GM12878 (cell line): ENCODE measurements around the gene ITSN2. TPM values are rescaled to one million over a fixed set of nuclear protein-coding genes. Genes with fewer than 3 reads are reported as not detected.

ENCODE experiments used
- ATAC-seq: fragments of 200-7000 bp; cut with Tn5 transposase; 3 replicates; pipeline ENCODE4 v1.9.1; 2020; ENCODE audit warnings: mild to moderate bottlenecking, moderate library complexity
- BruUV-seq: library from RNA; stranded (reverse); fragments of 400-500 nt; replicated peaks from 2 replicates; lab custom pipeline; 2021; lab: Mats Ljungman, UMichigan
- CTCF ChIA-PET: fragments of 300-600 bp; sonication (Branson Sonifier 250); formaldehyde crosslinking; extraction: SDS; loops from one replicate; lab custom pipeline; 2021; ENCODE audit warnings: inconsistent platforms; lab: Yijun Ruan, JAX
- POLR2A ChIA-PET: fragments of 350-600 bp; formaldehyde crosslinking; extraction: SDS; loops from one replicate; lab custom pipeline; 2021; ENCODE audit warnings: inconsistent platforms; lab: Charles Lee
- RAD21 ChIA-PET: fragments of 300-600 bp; sonication (Branson Sonifier 250); formaldehyde crosslinking; loops from one replicate; lab custom pipeline; 2023; ENCODE audit warnings: antibody characterized with exemption; ENCODE audit not compliant: unreplicated experiment; lab: Charles Lee
- SMC1A ChIA-PET: fragments of 300-600 bp; sonication (Branson Sonifier 250); formaldehyde crosslinking; loops from one replicate; lab custom pipeline; 2023; ENCODE audit not compliant: unreplicated experiment, uncharacterized antibody; lab: Charles Lee
- DNase-seq: peaks from one replicate; pipeline ENCODE4 v3.0.0-alpha.2; 2011; ENCODE audit warnings: low read depth, low spot score
- FAIRE-seq: peaks from 3 replicates; lab custom pipeline; 2011; peaks lifted over from hg19 to GRCh38; lab: Jason Lieb, UNC
- H2AFZ ChIP-seq: 2 replicates; pipeline ENCODE4 v1.6.0; 2011; ENCODE audit warnings: low read depth, low read length, control low read depth; ENCODE audit not compliant: control insufficient read depth
- H3K27ac ChIP-seq: 2 replicates; pipeline ENCODE4 v1.5.1; 2011; ENCODE audit warnings: control low read depth; ENCODE audit not compliant: control insufficient read depth, insufficient read depth
- H3K27me3 ChIP-seq, 2 experiments: replicated peaks in 1 of 2; 2 replicates each; pipeline versions ENCODE4 v1.6.0 to v1.6.1; 2011; ENCODE audit warnings: low read length in 1 of 2; ENCODE audit not compliant: control insufficient read depth in 2 of 2, insufficient read depth in 2 of 2
- H3K36me3 ChIP-seq, 2 experiments: 2 replicates each; pipeline ENCODE4 v1.5.1; 2011; ENCODE audit warnings: low read length in 1 of 2; ENCODE audit not compliant: control insufficient read depth in 2 of 2, insufficient read depth in 2 of 2
- H3K4me1 ChIP-seq: 2 replicates; pipeline ENCODE4 v1.6.1; 2011; ENCODE audit warnings: mild to moderate bottlenecking, low read length, moderate library complexity, mixed read lengths; ENCODE audit not compliant: control insufficient read depth, insufficient read depth
- H3K4me2 ChIP-seq: 2 replicates; pipeline ENCODE4 v1.6.0; 2011; ENCODE audit warnings: control low read depth; ENCODE audit not compliant: control insufficient read depth, insufficient read depth
- H3K4me3 ChIP-seq: fragments of 200-600 bp; sonication (generic); 2 replicates; pipeline ENCODE4 v1.5.1; 2016
- H3K79me2 ChIP-seq: 2 replicates; pipeline ENCODE4 v1.6.0; 2011; ENCODE audit warnings: low read length; ENCODE audit not compliant: control insufficient read depth, insufficient read depth
- H3K9ac ChIP-seq: 2 replicates; pipeline ENCODE4 v1.8.0; 2011; ENCODE audit warnings: low read length, control low read depth, mixed read lengths; ENCODE audit not compliant: control insufficient read depth, insufficient read depth
- H3K9me3 ChIP-seq: replicated peaks from 3 replicates; pipeline ENCODE4 v1.5.1; 2011; ENCODE audit warnings: mild to moderate bottlenecking, low read length; ENCODE audit not compliant: control insufficient read depth, insufficient read depth
- H4K20me1 ChIP-seq: 2 replicates; pipeline ENCODE4 v1.6.0; 2011; ENCODE audit not compliant: control insufficient read depth, insufficient read depth
- ATF7 ChIP-seq: fragments of 450-650 bp; IDR thresholded peaks from 2 replicates; pipeline ENCODE4 v1.6.1; 2016; ENCODE audit warnings: low read depth, mild to moderate bottlenecking
- BHLHE40 ChIP-seq, 2 experiments: fragments of 450-650 bp in 1 of 2; IDR thresholded peaks; 2 replicates each; pipeline ENCODE4 v1.6.1; 2011 to 2017; ENCODE audit warnings: low read depth in 2 of 2, borderline replicate concordance in 1 of 2, improper control_type of control experiment in 1 of 2, low read length in 1 of 2, mild to moderate bottlenecking in 1 of 2
- KDM1A ChIP-seq: fragments of 200-600 bp; sonication (generic); IDR thresholded peaks from 2 replicates; pipeline ENCODE4 v1.6.1; 2016; ENCODE audit warnings: borderline replicate concordance
- SREBF2 ChIP-seq: IDR thresholded peaks from 2 replicates; pipeline ENCODE4 v1.6.1; 2012; ENCODE audit warnings: mild to moderate bottlenecking, low read length
- TARDBP ChIP-seq: IDR thresholded peaks from 2 replicates; pipeline ENCODE4 v1.6.1; 2016; ENCODE audit warnings: borderline replicate concordance
- TCF3 ChIP-seq: IDR thresholded peaks from 2 replicates; pipeline ENCODE4 v1.6.1; 2012; ENCODE audit warnings: low read depth, mild to moderate bottlenecking, low read length, borderline replicate concordance; ENCODE audit not compliant: insufficient read depth
- WRNIP1 ChIP-seq: IDR thresholded peaks from 2 replicates; pipeline ENCODE4 v1.6.1; 2011; ENCODE audit warnings: low read depth, low read length, improper control_type of control experiment, borderline replicate concordance
- WGBS: methylation state at CpG from one replicate; pipeline ENCODE4 v1.1.6; 2016; ENCODE audit warnings: low lambda C conversion rate; ENCODE audit not compliant: insufficient replicate concordance, insufficient coverage; ENCODE audit errors: missing lambda C conversion rate; 5-methylcytosine and 5-hydroxymethylcytosine counted together
- in situ Hi-C: fragments of 300-500 bp; cut with MboI; formaldehyde crosslinking; loops from 9 replicates; pipeline ENCODE4 v1.14.3; 2018; ENCODE audit warnings: mixed read lengths
- intact Hi-C: fragments of 100-400 bp; cut with micrococcal nuclease; formaldehyde crosslinking; loops from one replicate; pipeline ENCODE4 v1.14.2; 2022; ENCODE audit not compliant: unreplicated experiment
- polyA plus RNA-seq, 11 experiments: library from polyadenylated mRNA; depleted of rRNA in 4 of 11; unstranded in 6 of 11; stranded (reverse) in 5 of 11; fragments of >200 nt; fragmentation: Nextera tagmentation in 4 of 11; fragmentation: Illumina TruSeq in 1 of 11; extraction: Ambion mirVana in 4 of 11; extraction: Trizol in 1 of 11; gene quantifications; 1 replicate in 1 of 11; 2 replicates in 10 of 11; pipeline versions ENCODE4 v1.2.1 to v1.2.3, GENCODE V29; 2011 to 2016; ENCODE audit warnings: inconsistent platforms in 2 of 11, missing spikeins in 2 of 11, low read depth in 1 of 11
- total RNA-seq, 4 experiments: library from RNA; depleted of rRNA in 3 of 4; stranded (reverse); fragments of >200 nt in 3 of 4; fragmentation: Illumina TruSeq in 1 of 4; extraction: Trizol in 1 of 4; gene quantifications; 2 replicates each; pipeline versions ENCODE4 v1.2.1 to v1.2.3, GENCODE V29; 2013 to 2021
- TF ChIP-seq, protein P1 (sequence below): IDR thresholded peaks from 2 replicates; pipeline ENCODE4 v1.6.1; 2012; ENCODE audit warnings: low read depth, low read length, improper control_type of control experiment
- TF ChIP-seq, protein P2 (sequence below): fragments of 450-650 bp; IDR thresholded peaks from 2 replicates; pipeline ENCODE4 v1.6.1; 2016; ENCODE audit warnings: mild to moderate bottlenecking, moderate library complexity, borderline replicate concordance

The ITSN2 gene
- total and polyA plus RNA-seq, 10 of the 15 experiments (the other 5 are each of a cell fraction or from before 2014, with no cell fraction given), result 20.5 to 80.0 (median 54.7) TPM

DNA sequence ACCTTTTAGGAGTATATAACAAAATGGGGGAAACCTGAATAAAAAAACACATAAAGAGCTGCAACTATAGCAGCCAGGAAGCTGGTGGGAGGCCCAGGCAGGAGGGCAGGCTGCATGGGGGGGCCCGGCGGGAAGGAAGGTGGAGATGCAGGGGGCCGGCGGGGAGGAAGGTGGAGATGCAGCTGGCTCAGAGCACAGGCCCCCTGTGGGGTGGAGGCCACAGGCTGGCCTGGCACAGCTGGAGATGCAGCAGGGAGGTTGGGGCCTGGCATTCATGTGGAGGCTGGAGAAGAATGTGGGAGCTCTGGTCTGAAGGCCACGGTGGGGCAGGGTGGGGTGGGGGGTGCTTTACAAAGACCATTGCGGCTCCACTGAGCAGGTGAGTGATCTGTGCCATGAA, 154.1 kb downstream of the ITSN2 start:
- CTCF ChIA-PET, result no interaction called here
- no peak for TF ChIP-seq TARDBP
- TF ChIP-seq ATF7, result no peak
- no peak for TF ChIP-seq SREBF2
- TF ChIP-seq, protein P1, sequence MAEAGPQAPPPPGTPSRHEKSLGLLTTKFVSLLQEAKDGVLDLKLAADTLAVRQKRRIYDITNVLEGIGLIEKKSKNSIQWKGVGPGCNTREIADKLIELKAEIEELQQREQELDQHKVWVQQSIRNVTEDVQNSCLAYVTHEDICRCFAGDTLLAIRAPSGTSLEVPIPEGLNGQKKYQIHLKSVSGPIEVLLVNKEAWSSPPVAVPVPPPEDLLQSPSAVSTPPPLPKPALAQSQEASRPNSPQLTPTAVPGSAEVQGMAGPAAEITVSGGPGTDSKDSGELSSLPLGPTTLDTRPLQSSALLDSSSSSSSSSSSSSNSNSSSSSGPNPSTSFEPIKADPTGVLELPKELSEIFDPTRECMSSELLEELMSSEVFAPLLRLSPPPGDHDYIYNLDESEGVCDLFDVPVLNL, result no peak
- TF ChIP-seq, protein P2, sequence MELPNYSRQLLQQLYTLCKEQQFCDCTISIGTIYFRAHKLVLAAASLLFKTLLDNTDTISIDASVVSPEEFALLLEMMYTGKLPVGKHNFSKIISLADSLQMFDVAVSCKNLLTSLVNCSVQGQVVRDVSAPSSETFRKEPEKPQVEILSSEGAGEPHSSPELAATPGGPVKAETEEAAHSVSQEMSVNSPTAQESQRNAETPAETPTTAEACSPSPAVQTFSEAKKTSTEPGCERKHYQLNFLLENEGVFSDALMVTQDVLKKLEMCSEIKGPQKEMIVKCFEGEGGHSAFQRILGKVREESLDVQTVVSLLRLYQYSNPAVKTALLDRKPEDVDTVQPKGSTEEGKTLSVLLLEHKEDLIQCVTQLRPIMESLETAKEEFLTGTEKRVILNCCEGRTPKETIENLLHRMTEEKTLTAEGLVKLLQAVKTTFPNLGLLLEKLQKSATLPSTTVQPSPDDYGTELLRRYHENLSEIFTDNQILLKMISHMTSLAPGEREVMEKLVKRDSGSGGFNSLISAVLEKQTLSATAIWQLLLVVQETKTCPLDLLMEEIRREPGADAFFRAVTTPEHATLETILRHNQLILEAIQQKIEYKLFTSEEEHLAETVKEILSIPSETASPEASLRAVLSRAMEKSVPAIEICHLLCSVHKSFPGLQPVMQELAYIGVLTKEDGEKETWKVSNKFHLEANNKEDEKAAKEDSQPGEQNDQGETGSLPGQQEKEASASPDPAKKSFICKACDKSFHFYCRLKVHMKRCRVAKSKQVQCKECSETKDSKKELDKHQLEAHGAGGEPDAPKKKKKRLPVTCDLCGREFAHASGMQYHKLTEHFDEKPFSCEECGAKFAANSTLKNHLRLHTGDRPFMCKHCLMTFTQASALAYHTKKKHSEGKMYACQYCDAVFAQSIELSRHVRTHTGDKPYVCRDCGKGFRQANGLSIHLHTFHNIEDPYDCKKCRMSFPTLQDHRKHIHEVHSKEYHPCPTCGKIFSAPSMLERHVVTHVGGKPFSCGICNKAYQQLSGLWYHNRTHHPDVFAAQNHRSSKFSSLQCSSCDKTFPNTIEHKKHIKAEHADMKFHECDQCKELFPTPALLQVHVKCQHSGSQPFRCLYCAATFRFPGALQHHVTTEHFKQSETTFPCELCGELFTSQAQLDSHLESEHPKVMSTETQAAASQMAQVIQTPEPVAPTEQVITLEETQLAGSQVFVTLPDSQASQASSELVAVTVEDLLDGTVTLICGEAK, result no peak
- TF ChIP-seq KDM1A, result no peak
- TF ChIP-seq WRNIP1, result no peak
- no peak for TF ChIP-seq TCF3
- TF ChIP-seq BHLHE40 (IDR thresholded peaks at IDR 0.05; ENCODE audit: borderline replicate concordance in 1 of 2, low read depth in 2 of 2, low read length in 1 of 2), result no peak

More for the DNA sequence above, 154.1 kb downstream of the ITSN2 start:
- H4K20me1 ChIP-seq, result no peaks in the 10 kb centered on the region
- H3K9me3 ChIP-seq, result no peaks in the 10 kb centered on the region
- 98% methylated on average over 5 of the region's 6 CpGs for WGBS
- SMC1A ChIA-PET, result interaction anchor here (0.6 to 1.4 kb wide), 5 partner anchors 9 to 56 kb away, joined by 3 to 4 read pairs (median 3); no protein-coding TSS in a partner anchor
- no peak overlapping the region for H3K9ac ChIP-seq
- RAD21 ChIA-PET, result interaction anchor here (0.6 kb wide), 1 partner anchor 71 kb away, joined by 3 read pairs; no protein-coding TSS in a partner anchor
- DNase-seq, result no peak
- H3K4me3 ChIP-seq, result no peak overlapping the region
- H3K36me3 ChIP-seq, result peaks cover 11 to 29% of the 10 kb centered on the region in 2 experiments
- H3K27me3 ChIP-seq, result no peaks in the 10 kb centered on the region
- intact Hi-C loops (no loop called here), in situ Hi-C loops (no loop called here)
- no peaks in the 10 kb centered on the region for H3K79me2 ChIP-seq
- POLR2A ChIA-PET, result interaction anchor here (0.6 kb wide), 1 partner anchor 9 kb away, joined by 3 read pairs; no protein-coding TSS in a partner anchor
- H2AFZ ChIP-seq, result no peak overlapping the region
- no TSS peak for BruUV-seq
- FAIRE-seq, result no peak
- no peaks in the 10 kb centered on the region for H3K4me1 ChIP-seq
- H3K27ac ChIP-seq, result no peak overlapping the region
- no peak overlapping the region for H3K4me2 ChIP-seq
- no peak for ATAC-seq
